ENCODE measurements around the gene GAL3ST3. TPM values are rescaled to one million over a fixed set of nuclear protein-coding genes. Genes with fewer than 3 reads are reported as not detected.
A peak's percentile ranks its signal among the peaks of the same experiment; 100 is the strongest.
"Not testable (repeated sequence)": the region's sequence is repeated elsewhere in the genome, so short reads cannot be mapped to it uniquely, and the experiment has no call there.

The GAL3ST3 gene
- 48.0 and 63.4 TPM in 2 replicates for total RNA-seq (2014; rRNA removed; shearing (Covaris generic))
- 12.7 and 15.6 TPM in 2 replicates for polyA plus RNA-seq (2016; fragmentation: Nextera tagmentation; extraction: Ambion mirVana)
- long read RNA-seq, transcript GAL3ST3-201 (3 exons, 2,133 nt): major isoform, 9 of 11 reads
- long read RNA-seq, partial matches to known transcripts: 0 of 11 reads
- long read RNA-seq, other reads (novel, unspliced or antisense): 2 of 11 reads

GRCh38 chr11:66048547-66049323, at the start of gene GAL3ST3:
Gene GAL3ST3 (minus strand): TSS chr11:66049161. CDS start chr11:66045415, 3,746 bp downstream.
- Mint-ChIP-seq H3K9me3 (no peaks in the 10 kb centered on the region; the same call in 2 of the 3 replicates), H3K4me1 (peaks cover 50% of the 10 kb centered on the region), H3K36me3 (ENCODE audit: low read depth) (peaks cover 26% of the 10 kb centered on the region), H3K27ac (no peak within 1 kb of the TSS), H3K27me3 (ENCODE audit: insufficient read depth, low read depth, poor library complexity) (peaks cover 14% of the 10 kb centered on the region), H3K4me3 (peak within 1 kb of the TSS; percentile 87)
- Histone ChIP-seq H2AFZ (peak within 1 kb of the TSS; percentile 86; the same call in 1 of the 2 replicates), H3K4me1 (ENCODE audit: insufficient read depth) (peaks cover 24% of the 10 kb centered on the region), H3K9me2 (ENCODE audit: insufficient read depth) (no peaks in the 10 kb centered on the region), H3F3A (replicated peaks; ENCODE audit: low read depth) (peaks cover 21% of the 10 kb centered on the region; the same call in 1 of the 2 replicates), H3K27ac (ENCODE audit: low read depth) (no peak within 1 kb of the TSS), H3K4me2 (peak within 1 kb of the TSS; percentile 84), H3K36me3 (ENCODE audit: insufficient read depth) (no peaks in the 10 kb centered on the region), H3K27me3 (ENCODE audit: insufficient read depth) (no peaks in the 10 kb centered on the region), H3K79me2 (replicated peaks; ENCODE audit: insufficient read depth) (peaks cover 19% of the 10 kb centered on the region), H4K20me1 (replicated peaks; ENCODE audit: insufficient read depth) (peaks cover 8% of the 10 kb centered on the region), H3K4me3 (peak within 1 kb of the TSS; percentile 81)
- DNase-seq (ENCODE audit: low spot score) (peak; percentile 88), ATAC-seq (peak; percentile 36)
- TF ChIP-seq ZNF331 (CRISPR knock-in tag; IDR thresholded peaks at IDR 0.05; ENCODE audit: low read depth): no peak
- peak; percentile 81 for TF ChIP-seq POLR2AphosphoS5 (IDR thresholded peaks at IDR 0.05; ENCODE audit: low read depth)
- TF ChIP-seq CTCF (conservative IDR thresholded peaks at IDR 0.05; ENCODE audit: low read depth in 2 of 2): peak in 1 of 2 experiments; percentile 29; a peak in 2 of 4 replicates

- not testable (repeated sequence) for H3K9me3 Mint-ChIP-seq; H3F3A ChIP-seq (replicated peaks; ENCODE audit: low read depth); H3K27me3 ChIP-seq (ENCODE audit: insufficient read depth); H3K4me1 Mint-ChIP-seq; DNase-seq (ENCODE audit: low spot score); H3K27ac ChIP-seq (ENCODE audit: low read depth); H3K4me2 ChIP-seq; H2AFZ ChIP-seq; H3K4me1 ChIP-seq (ENCODE audit: insufficient read depth); H3K9me2 ChIP-seq (ENCODE audit: insufficient read depth); H3K36me3 Mint-ChIP-seq (ENCODE audit: low read depth); H3K27ac Mint-ChIP-seq; H3K4me3 ChIP-seq; ATAC-seq; H3K4me3 Mint-ChIP-seq; H4K20me1 ChIP-seq (replicated peaks; ENCODE audit: insufficient read depth); H3K27me3 Mint-ChIP-seq (ENCODE audit: insufficient read depth, low read depth, poor library complexity); H3K36me3 ChIP-seq (ENCODE audit: insufficient read depth)
- peaks cover 18% of the 10 kb centered on the region for H3K79me2 ChIP-seq (replicated peaks; ENCODE audit: insufficient read depth)
These were observed 43.2 kb upstream of the GAL3ST3 start for GRCh38 chr11:66092125-66092524.

GRCh38 chr11:66090288-66090687, 41.3 kb upstream of the GAL3ST3 start:
- no peak for DNase-seq (ENCODE audit: low spot score)
- TF ChIP-seq ZNF331 (CRISPR knock-in tag; IDR thresholded peaks at IDR 0.05; ENCODE audit: low read depth) (no peak), REST (IDR thresholded peaks at IDR 0.05; ENCODE audit: unreplicated experiment) (no peak), CREB1 (CRISPR knock-in tag; IDR thresholded peaks at IDR 0.05; ENCODE audit: low read depth) (no peak)

More at GRCh38 chr11:66090288-66090687, 41.3 kb upstream of the GAL3ST3 start:
- H3K27ac ChIP-seq (ENCODE audit: low read depth): no peak overlapping the region
- H3F3A ChIP-seq (replicated peaks; ENCODE audit: low read depth): no peaks in the 10 kb centered on the region
- H3K27me3 ChIP-seq (ENCODE audit: insufficient read depth): no peaks in the 10 kb centered on the region
- no peaks in the 10 kb centered on the region for H3K4me1 Mint-ChIP-seq
- H3K27me3 Mint-ChIP-seq (ENCODE audit: insufficient read depth, low read depth, poor library complexity): no peaks in the 10 kb centered on the region
- no peak overlapping the region for H2AFZ ChIP-seq
- 0 out of 2 replicates have a peak, but pooled peaks cover 6% of the 10 kb centered on the region for H4K20me1 ChIP-seq (replicated peaks; ENCODE audit: insufficient read depth)
- H3K4me1 ChIP-seq (ENCODE audit: insufficient read depth): no peaks in the 10 kb centered on the region
- H3K27ac Mint-ChIP-seq: no peak overlapping the region
- no peak overlapping the region for H3K4me2 ChIP-seq
- H3K36me3 ChIP-seq (ENCODE audit: insufficient read depth): no peaks in the 10 kb centered on the region
- H3K36me3 Mint-ChIP-seq (ENCODE audit: low read depth): no peaks in the 10 kb centered on the region
- peaks cover 3% of the 10 kb centered on the region; the same call in 1 of the 3 replicates for H3K9me3 Mint-ChIP-seq
- H3K4me3 Mint-ChIP-seq: no peak overlapping the region
- no peak for ATAC-seq
- no peak overlapping the region for H3K4me3 ChIP-seq
- no peaks in the 10 kb centered on the region for H3K9me2 ChIP-seq (ENCODE audit: insufficient read depth)
- peaks cover 22% of the 10 kb centered on the region for H3K79me2 ChIP-seq (replicated peaks; ENCODE audit: insufficient read depth)
